ENCODE results near the gene IMMP2L. TPM values are rescaled to one million over a fixed set of nuclear protein-coding genes. Genes with fewer than 3 reads are reported as not detected.

IMMP2L gene
- total and polyA plus RNA-seq, 2 of the 8 experiments (the other 6 are each of a cell fraction or from before 2014, with no cell fraction given) = 2.3 to 10.1 TPM

DNA sequence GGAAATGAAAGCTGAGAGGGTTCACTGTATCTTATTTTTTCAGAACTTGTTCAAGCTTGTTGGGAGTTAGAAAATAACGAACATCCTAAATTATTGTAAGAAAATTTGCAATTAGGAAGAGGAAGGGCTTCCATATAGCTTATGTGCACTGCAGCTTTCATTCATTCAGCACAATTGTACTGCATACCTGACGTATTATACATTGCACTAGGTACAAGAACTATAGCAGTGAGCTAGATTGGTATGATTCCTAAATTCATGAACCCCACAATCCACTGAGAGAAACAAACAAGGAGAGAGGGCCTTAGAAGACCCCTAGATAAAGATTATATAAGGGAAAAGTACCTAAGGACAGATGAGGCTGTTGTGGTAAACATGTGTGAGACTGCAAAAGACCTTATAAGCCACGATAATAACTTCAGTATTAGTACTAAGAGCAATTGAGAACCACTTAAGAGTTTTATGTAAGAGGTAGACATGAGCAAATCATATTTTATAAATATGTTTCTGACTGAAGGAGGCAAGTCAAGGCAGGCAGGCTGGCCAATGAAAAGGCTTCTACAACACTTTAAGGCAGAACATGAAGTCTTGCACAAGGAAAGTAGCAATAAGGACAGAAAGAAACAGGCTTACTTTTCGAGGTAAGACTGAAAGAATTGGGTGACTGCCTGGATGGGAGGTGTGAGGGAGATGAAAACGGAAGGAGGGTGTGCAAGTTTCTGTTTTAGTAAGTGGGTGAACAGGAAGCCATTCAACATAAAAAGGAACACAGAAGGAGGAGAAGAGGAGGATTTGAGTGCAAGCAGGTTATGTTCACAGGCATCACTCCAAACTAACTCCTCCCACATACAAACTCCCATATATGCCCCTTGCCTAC lies 549.3 kb downstream of the IMMP2L start (continued):
- TF ChIP-seq CHD7 (IDR thresholded peaks at IDR 0.05; ENCODE audit: insufficient replicate concordance, low read length) = no peak
- TF ChIP-seq PHF8 (conservative IDR thresholded peaks at IDR 0.05; ENCODE audit: low read depth, low read length) = no peak
- no peak for TF ChIP-seq JUN (IDR thresholded peaks at IDR 0.05; ENCODE audit: low read depth, low read length)
- TF ChIP-seq SIN3A (conservative IDR thresholded peaks at IDR 0.05 in 1 of 2, IDR thresholded peaks at IDR 0.05 in 1 of 2; ENCODE audit: low read depth in 1 of 2, low read length in 2 of 2) = no peak
- TF ChIP-seq ASH2L (IDR thresholded peaks at IDR 0.05; ENCODE audit: low read length) = no peak
- no peak for TF ChIP-seq RXRA (IDR thresholded peaks at IDR 0.05; ENCODE audit: insufficient read depth, low read depth, low read length)
- TF ChIP-seq TBP (IDR thresholded peaks at IDR 0.05; ENCODE audit: low read depth, low read length) = no peak

Data from H1 (cell line).